T-cell (primary cell): Measurements from ENCODE around the gene JADE2. TPM values are rescaled to one million over a fixed set of nuclear protein-coding genes. Genes with fewer than 3 reads are reported as not detected.

Experiments
- ATAC-seq, 4 experiments: fragments of 200-7000 bp in 3 of 4; fragments of 150-1000 bp in 1 of 4; cut with Tn5 transposase; replicated peaks in 1 of 4; 1 replicate in 3 of 4; 2 replicates in 1 of 4; pipeline ENCODE4 v1.10.0; 2021; ENCODE audit warnings: moderate library complexity in 3 of 4, mild to moderate bottlenecking in 2 of 4, moderate number of reproducible peaks in 1 of 4
- CTCF ChIA-PET, 2 donors: fragments of 300-600 bp; sonication (Branson Sonifier 250); formaldehyde crosslinking; loops; one replicate each; lab custom pipeline; 2022; ENCODE audit warnings: antibody characterized with exemption in 2 of 2; lab: Charles Lee
- POLR2A ChIA-PET, 2 donors: fragments of 300-600 bp; sonication (Branson Sonifier 250); formaldehyde crosslinking; loops; one replicate each; lab custom pipeline; 2022; ENCODE audit warnings: antibody characterized with exemption in 2 of 2; lab: Charles Lee
- DNase-seq, 35 experiments: peaks; one replicate each; pipeline versions ENCODE4 v3.0.0 to v3.0.0-alpha.2; 2013 to 2023
- H3K27ac ChIP-seq: one replicate; pipeline ENCODE4 v1.5.1; 2013; ENCODE audit warnings: low read length
- H3K27me3 ChIP-seq, 2 experiments: replicated peaks in 1 of 2; 1 replicate in 1 of 2; 2 replicates in 1 of 2; pipeline versions ENCODE4 v1.6.1 to v1.7.0; 2013; ENCODE audit warnings: low read length in 1 of 2, mixed read lengths in 1 of 2; ENCODE audit not compliant: control insufficient read depth in 2 of 2, insufficient read depth in 2 of 2; ENCODE audit errors: extremely low read depth in 1 of 2
- H3K36me3 ChIP-seq, 2 donors: 1 replicate in 1 of 2; 2 replicates in 1 of 2; pipeline versions ENCODE4 v1.6.1 to v1.7.0; 2013; ENCODE audit warnings: low read length in 1 of 2; ENCODE audit not compliant: control insufficient read depth in 2 of 2, insufficient read depth in 1 of 2; ENCODE audit errors: extremely low read depth in 1 of 2
- H3K4me1 ChIP-seq, 2 experiments: 1 replicate in 1 of 2; 2 replicates in 1 of 2; pipeline versions ENCODE4 v1.6.1 to v1.7.0; 2013; ENCODE audit warnings: low read length in 2 of 2, mixed read lengths in 1 of 2; ENCODE audit not compliant: insufficient read depth in 2 of 2, control insufficient read depth in 1 of 2; ENCODE audit errors: extremely low read depth in 1 of 2
- H3K4me3 ChIP-seq, 2 donors: 1 replicate in 1 of 2; 2 replicates in 1 of 2; pipeline versions ENCODE4 v1.5.1 to v1.7.0; 2013; ENCODE audit warnings: mild to moderate bottlenecking in 2 of 2, low read length in 1 of 2, moderate library complexity in 1 of 2; ENCODE audit not compliant: control insufficient read depth in 1 of 2; ENCODE audit errors: extremely low read depth in 1 of 2
- H3K9me3 ChIP-seq: 2 replicates; pipeline ENCODE4 v1.7.0; 2013
- H3K27ac Mint-ChIP-seq, 2 donors: one replicate each; pipeline ENCODE4 v1.8.0; 2020 to 2021; ENCODE audit warnings: mild to moderate bottlenecking in 2 of 2, mixed read lengths in 2 of 2
- H3K27me3 Mint-ChIP-seq, 2 donors: one replicate each; pipeline ENCODE4 v1.8.0; 2021 to 2022; ENCODE audit warnings: mixed read lengths in 2 of 2
- H3K36me3 Mint-ChIP-seq: one replicate; pipeline ENCODE4 v1.8.0; 2021; ENCODE audit warnings: mixed read lengths
- H3K4me1 Mint-ChIP-seq, 3 donors: one replicate each; pipeline ENCODE4 v1.8.0; 2020 to 2022; ENCODE audit warnings: mixed read lengths in 3 of 3, mild to moderate bottlenecking in 1 of 3
- H3K4me3 Mint-ChIP-seq, 3 donors: one replicate each; pipeline ENCODE4 v1.8.0; 2020 to 2022; ENCODE audit warnings: mild to moderate bottlenecking in 3 of 3, mixed read lengths in 3 of 3, moderate library complexity in 3 of 3
- H3K9me3 Mint-ChIP-seq, 3 donors: one replicate each; pipeline ENCODE4 v1.8.0; 2020 to 2022; ENCODE audit warnings: mixed read lengths in 3 of 3
- WGBS: methylation state at CpG from one replicate; pipeline ENCODE4 v1.1.5; 2013; ENCODE audit warnings: missing lambda C conversion rate; ENCODE audit not compliant: insufficient coverage; 5-methylcytosine and 5-hydroxymethylcytosine counted together
- total RNA-seq, 35 experiments: library from RNA in 6 of 35; stranded (reverse) in 6 of 35; fragments of 120-200 nt in 1 of 35; gene quantifications; one replicate each; pipeline versions ENCODE4 v1.2.1 to v1.2.4 and lab custom pipeline; 2013 to 2026

JADE2 gene
- total RNA-seq, 5 donors from 2014 or later (not counting 1 experiment from before 2014, with no cell fraction given): 163 to 263 (median 239) TPM

DNA sequence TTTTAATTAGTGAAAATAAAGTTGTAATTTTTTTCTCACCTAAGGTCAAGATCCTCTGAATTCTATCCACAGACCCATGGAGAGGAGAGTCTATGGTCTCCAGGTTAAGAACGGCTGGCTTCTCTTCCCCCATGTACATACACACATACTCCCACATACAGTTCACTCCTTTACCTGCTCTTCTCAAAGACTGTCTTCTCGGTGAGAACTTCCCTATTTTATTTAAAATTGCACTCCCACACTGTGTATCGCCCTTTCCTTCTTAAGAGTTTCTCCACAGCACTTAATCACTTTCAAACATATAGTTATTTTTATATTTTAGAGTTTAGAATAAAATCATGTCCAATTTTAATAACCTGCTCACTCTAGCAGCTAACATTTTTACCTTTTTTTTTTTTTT is 3.6 kb upstream of the JADE2 start:
- no peak overlapping the region for H3K4me3 Mint-ChIP-seq
- no peaks in the 10 kb centered on the region for H3K9me3 Mint-ChIP-seq
- DNase-seq: no peak
- ChIA-PET POLR2A (interaction anchor here in 1 of 2 donors (0.6 kb wide), 1 partner anchor 161 kb away, joined by 3 read pairs; no protein-coding TSS in a partner anchor), CTCF (interaction anchor here in 1 of 2 donors (0.6 kb wide), 1 partner anchor 218 kb away, joined by 4 read pairs; no protein-coding TSS in a partner anchor)
- no CpG with 5 or more reads among the region's 3 CpGs for WGBS
- H3K4me1 Mint-ChIP-seq: peaks cover 9 to 12% (median 11%) of the 10 kb centered on the region in 3 donors
- no peaks in the 10 kb centered on the region for H3K27me3 ChIP-seq
- H3K36me3 Mint-ChIP-seq: no peaks in the 10 kb centered on the region
- no peak overlapping the region for H3K27ac Mint-ChIP-seq
- no peak overlapping the region for H3K4me3 ChIP-seq
- no peak for ATAC-seq
- H3K4me1 ChIP-seq: peaks cover 10 to 11% of the 10 kb centered on the region in 2 experiments
- H3K27ac ChIP-seq: no peak overlapping the region
- no peaks in the 10 kb centered on the region for H3K27me3 Mint-ChIP-seq
- H3K36me3 ChIP-seq: no peaks in the 10 kb centered on the region
- no peaks in the 10 kb centered on the region for H3K9me3 ChIP-seq

DNA sequence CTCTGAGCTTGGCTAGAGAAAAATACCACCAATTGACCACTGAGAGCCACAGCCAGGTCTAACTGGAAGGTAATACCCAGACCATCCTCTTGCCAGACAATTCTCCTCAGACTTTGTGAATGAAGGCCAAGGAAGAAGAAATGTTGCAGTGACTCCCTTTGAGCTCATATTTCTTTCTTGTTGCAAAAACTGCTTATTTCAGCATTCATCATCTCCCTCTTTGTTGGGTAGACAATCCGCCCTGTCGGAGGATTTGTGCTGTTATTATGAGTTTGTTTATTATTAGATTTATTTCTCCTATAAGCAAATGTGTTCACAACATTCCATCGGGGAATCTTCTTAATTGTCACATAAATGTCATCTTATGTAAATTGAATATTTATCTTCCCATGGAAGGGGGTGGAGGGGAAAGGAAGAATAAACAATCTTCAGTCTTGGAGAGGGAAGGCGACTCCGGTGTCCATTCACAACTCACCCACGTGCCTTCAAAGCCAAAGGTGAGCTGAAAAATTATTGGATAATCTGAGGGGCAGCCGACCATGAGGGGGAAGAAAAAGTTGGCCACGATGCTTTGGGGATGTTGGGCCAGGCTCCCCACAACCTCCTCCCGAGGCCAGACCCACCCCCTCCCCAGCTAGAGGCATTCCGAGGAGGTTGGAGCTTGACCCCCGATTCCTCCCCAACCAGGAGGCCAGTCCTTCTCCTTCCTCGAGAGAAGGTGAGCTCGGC is 1.8 kb upstream of the JADE2 start:
- DNase-seq (peak in 1 of 35 experiments; percentile 21), ATAC-seq (no peak)
- Histone ChIP-seq H3K27me3 (no peaks in the 10 kb centered on the region), H3K27ac (peak overlapping the region; percentile 97), H3K36me3 (peaks cover 0 to 4% of the 10 kb centered on the region in 2 donors), H3K9me3 (no peaks in the 10 kb centered on the region), H3K4me1 (peaks cover 15 to 25% of the 10 kb centered on the region in 2 experiments), H3K4me3 (peak overlapping the region; percentile 93 to 95)
- Mint-ChIP-seq H3K27me3 (no peaks in the 10 kb centered on the region), H3K36me3 (no peaks in the 10 kb centered on the region), H3K9me3 (no peaks in the 10 kb centered on the region), H3K4me3 (peak overlapping the region; percentile 87 to 97 (median 94)), H3K27ac (peak overlapping the region; percentile 99 to 100), H3K4me1 (peaks cover 17 to 23% (median 19%) of the 10 kb centered on the region in 3 donors)
- 0% methylated on average over 4 of the region's 13 CpGs for WGBS
- POLR2A ChIA-PET: interaction anchor here in 1 of 2 donors (0.6 to 1.4 kb wide), 5 partner anchors 9 to 152 kb away, joined by 3 to 8 read pairs (median 4); partner anchors contain the start of gene UBE2B
- CTCF ChIA-PET: interaction anchor here (0.6 to 1.9 kb wide), 11 partner anchors 15 to 347 kb away, joined by 3 to 9 read pairs (median 3); partner anchors contain the start of genes CDKN2AIPNL (in 2 of the 2), CAMLG (in 1 of the 2) and SKP1 (in 1 of the 2)

DNA sequence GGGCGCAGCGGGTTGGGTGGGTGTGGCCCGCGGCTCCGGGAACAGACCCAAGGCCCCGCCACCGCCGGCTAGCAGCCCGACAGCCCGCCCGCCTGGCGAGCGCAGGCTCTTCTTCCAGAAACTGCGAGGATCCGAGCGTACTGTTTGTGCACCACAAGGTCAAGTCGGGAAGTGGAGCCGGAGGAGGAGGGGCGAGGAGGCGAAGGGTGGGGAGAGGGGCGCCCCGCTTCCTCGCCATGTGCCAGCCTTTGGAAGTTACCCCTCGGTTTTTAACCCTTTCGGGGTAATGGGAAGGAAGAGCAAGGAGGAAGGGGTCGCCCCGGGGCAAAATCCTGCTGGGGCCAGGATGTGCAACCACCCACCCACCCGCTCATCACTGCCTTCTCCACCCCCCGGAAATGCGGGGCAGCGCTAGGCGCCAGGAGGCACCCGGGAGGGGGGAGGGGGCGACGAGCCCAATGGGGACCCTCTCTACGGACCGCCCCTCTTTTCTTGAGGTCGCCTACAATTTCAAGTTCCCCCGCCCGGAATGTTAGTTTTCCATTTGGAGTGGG is 1.1 kb upstream of the JADE2 start:
- peak overlapping the region; percentile 87 to 97 (median 94) for H3K4me3 Mint-ChIP-seq
- no peaks in the 10 kb centered on the region for H3K9me3 Mint-ChIP-seq
- Histone ChIP-seq H3K27me3 (no peaks in the 10 kb centered on the region), H3K4me1 (peaks cover 15 to 32% of the 10 kb centered on the region in 2 experiments), H3K9me3 (no peaks in the 10 kb centered on the region), H3K4me3 (peak overlapping the region; percentile 93 to 95), H3K27ac (peak overlapping the region; percentile 97), H3K36me3 (peaks cover 0 to 4% of the 10 kb centered on the region in 2 donors)
- peak; percentile 28 to 41 (median 39) for ATAC-seq
- ChIA-PET POLR2A (interaction anchor here (0.6 to 1.4 kb wide), 9 partner anchors 23 to 516 kb away, joined by 3 to 11 read pairs (median 7); partner anchors contain the start of genes CDKN2AIPNL (in 1 of the 2), PPP2CA (in 1 of the 2), SKP1 (in 1 of the 2) and UBE2B (in 1 of the 2)), CTCF (interaction anchor here (0.6 to 1.9 kb wide), 17 partner anchors 11 to 516 kb away, joined by 3 to 9 read pairs (median 5); partner anchors contain the start of genes CDKN2AIPNL (in 2 of the 2) and CAMLG (in 1 of the 2))
- DNase-seq: peak; percentile 48 to 79 (median 68)
- peak overlapping the region; percentile 99 to 100 for H3K27ac Mint-ChIP-seq
- H3K27me3 Mint-ChIP-seq: no peaks in the 10 kb centered on the region
- H3K36me3 Mint-ChIP-seq: no peaks in the 10 kb centered on the region
- 0% methylated on average over 19 of the region's 40 CpGs for WGBS
- peaks cover 23 to 29% (median 25%) of the 10 kb centered on the region in 3 donors for H3K4me1 Mint-ChIP-seq

DNA sequence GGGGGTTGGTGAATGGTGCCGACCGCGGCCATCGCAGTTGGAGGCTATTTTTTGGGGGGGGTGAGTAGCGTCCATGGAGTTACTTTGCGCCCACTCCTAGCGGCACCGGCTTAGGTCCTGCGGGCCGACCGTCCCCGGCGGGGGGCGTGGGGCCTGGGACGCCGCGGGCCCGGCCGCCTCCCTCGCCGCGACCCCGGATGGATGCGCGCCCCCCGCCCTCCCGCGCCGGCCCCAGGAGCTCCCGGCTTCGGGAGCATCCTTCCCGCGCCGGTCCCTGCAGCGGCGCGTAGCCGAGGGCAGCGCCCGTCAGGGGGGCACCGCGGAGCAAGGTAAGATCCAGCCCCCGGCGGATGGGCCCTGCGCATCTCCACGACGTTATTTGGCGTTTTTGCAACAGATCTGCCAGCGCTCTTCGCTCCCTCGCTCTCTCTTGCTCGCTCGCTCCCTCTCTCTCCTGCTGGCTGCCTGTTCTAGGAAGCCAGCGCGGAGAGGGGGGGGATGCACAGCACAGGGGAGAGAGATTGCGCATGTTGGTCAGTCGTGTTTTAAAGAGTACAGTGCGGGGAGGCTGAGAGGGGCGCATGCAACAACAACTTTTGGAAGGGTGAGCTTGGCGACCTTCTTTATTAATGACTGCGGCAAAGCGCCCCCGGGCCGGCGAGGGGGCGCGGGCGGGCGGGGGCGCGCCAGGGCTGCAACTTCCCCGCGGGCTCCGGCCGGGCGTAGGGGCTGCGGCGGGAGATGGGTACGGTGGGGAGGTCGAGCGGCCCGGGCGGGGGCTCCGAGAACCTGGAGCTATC is 413 bp downstream of the JADE2 start:
- Histone ChIP-seq H3K27ac (peak overlapping the region; percentile 78), H3K9me3 (no peaks in the 10 kb centered on the region), H3K4me3 (peak overlapping the region; percentile 85 to 95), H3K4me1 (peaks cover 15 to 47% of the 10 kb centered on the region in 2 experiments), H3K27me3 (no peaks in the 10 kb centered on the region), H3K36me3 (peaks cover 0 to 6% of the 10 kb centered on the region in 2 donors)
- peaks cover 39 to 45% (median 41%) of the 10 kb centered on the region in 3 donors for H3K4me1 Mint-ChIP-seq
- ChIA-PET CTCF (interaction anchor here (0.6 to 1.5 kb wide), 6 partner anchors 18 to 522 kb away, joined by 3 to 5 read pairs (median 4); partner anchors contain the start of gene CDKN2AIPNL (in 1 of the 2)), POLR2A (interaction anchor here in 1 of 2 donors (0.6 kb wide), 2 partner anchors 113 to 418 kb away, joined by 3 read pairs; no protein-coding TSS in a partner anchor)
- H3K27ac Mint-ChIP-seq: peak overlapping the region; percentile 97 to 99
- H3K36me3 Mint-ChIP-seq: no peaks in the 10 kb centered on the region
- H3K27me3 Mint-ChIP-seq: no peaks in the 10 kb centered on the region
- DNase-seq (peak; percentile 50 to 79 (median 67)), ATAC-seq (peak; percentile 9 to 25 (median 16))
- no peaks in the 10 kb centered on the region for H3K9me3 Mint-ChIP-seq
- H3K4me3 Mint-ChIP-seq: peak overlapping the region; percentile 87 to 99 (median 97)
- WGBS: under 1% methylated on average over 75 of the region's 84 CpGs

DNA sequence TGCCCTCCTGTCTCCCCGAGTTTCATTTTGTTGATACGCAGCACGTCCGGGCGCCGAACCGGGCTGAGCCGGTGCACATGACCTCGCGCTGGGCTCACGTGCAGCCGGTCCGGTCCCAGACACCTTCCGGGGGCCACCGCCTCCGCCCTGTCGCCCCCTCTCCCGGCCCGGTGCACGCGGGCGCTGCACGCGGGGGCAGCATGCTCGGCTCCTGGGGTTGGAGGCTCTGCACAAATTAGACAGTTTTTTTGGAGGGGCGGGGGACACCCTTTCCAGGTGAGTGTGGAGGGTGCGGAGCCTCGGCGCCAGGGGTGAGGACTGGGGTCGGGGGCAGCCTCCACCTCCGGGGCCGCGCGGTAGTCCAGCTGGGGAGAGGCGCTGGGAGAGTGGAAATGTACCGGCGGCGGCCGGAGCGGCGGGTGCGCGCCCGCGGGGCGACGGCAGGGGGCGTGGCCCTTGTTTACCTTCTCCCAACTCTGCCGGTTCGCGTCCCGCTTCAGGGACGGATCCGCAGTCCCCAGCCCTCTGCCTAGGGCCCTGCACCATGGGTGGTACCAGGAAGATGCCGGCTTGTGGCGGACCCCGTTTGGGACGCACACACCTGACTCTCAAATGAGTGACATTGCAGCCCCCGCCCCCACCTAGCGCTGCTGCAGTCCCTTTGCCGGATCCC is 1.1 kb downstream of the JADE2 start:
- Mint-ChIP-seq H3K27ac (peak overlapping the region; percentile 83 to 89), H3K36me3 (no peaks in the 10 kb centered on the region), H3K4me3 (peak overlapping the region; percentile 87 to 99 (median 97)), H3K4me1 (peaks cover 46 to 52% (median 46%) of the 10 kb centered on the region in 3 donors), H3K27me3 (no peaks in the 10 kb centered on the region), H3K9me3 (no peaks in the 10 kb centered on the region)
- peaks cover 0 to 7% of the 10 kb centered on the region in 2 donors for H3K36me3 ChIP-seq
- no peaks in the 10 kb centered on the region for H3K27me3 ChIP-seq
- H3K27ac ChIP-seq: peak overlapping the region; percentile 78
- H3K4me1 ChIP-seq: peaks cover 15 to 54% of the 10 kb centered on the region in 2 experiments
- peak; percentile 22 to 69 (median 47) for DNase-seq
- ATAC-seq: peak in 3 of 4 experiments; percentile 8 to 20 (median 19)
- ChIA-PET POLR2A (no interaction called here), CTCF (interaction anchor here in 1 of 2 donors (0.6 to 1.8 kb wide), 7 partner anchors 17 to 158 kb away, joined by 3 to 14 read pairs (median 3); partner anchors contain the start of gene CDKN2AIPNL)
- 0% methylated on average over 50 of the region's 61 CpGs for WGBS
- peak overlapping the region; percentile 85 to 95 for H3K4me3 ChIP-seq
- H3K9me3 ChIP-seq: no peaks in the 10 kb centered on the region
